NCI-H2107 treated with DMSO at 0.1 percent for 48 hours (cell line): Measurements from ENCODE around the gene ZNF630.
"Not testable (repeated sequence)": the region's sequence is repeated elsewhere in the genome, so short reads cannot be mapped to it uniquely, and the experiment has no call there.

Source experiments
- DNase-seq: peaks from one replicate; lab custom pipeline; 2025; ENCODE audit not compliant: unreplicated experiment; lab: John Stamatoyannopoulos, UW

The ZNF630 gene

GRCh38 chrX:48071064-48071985 is at the start of gene ZNF630:
TSS of gene ZNF630 (minus strand) at chrX:48071640. CDS start at chrX:48066886, 4,754 bp downstream.
- DNase-seq, result peak; percentile 81

GRCh38 chrX:48107717-48108116 is 36.3 kb upstream of the ZNF630 start:
- no peak for DNase-seq

GRCh38 chrX:48102874-48103374 is 31.5 kb upstream of the ZNF630 start:
- DNase-seq, result no peak

- DNase-seq, result no peak
These were observed 30.0 kb upstream of the ZNF630 start for GRCh38 chrX:48101443-48101842.

GRCh38 chrX:48092558-48092957 is 21.1 kb upstream of the ZNF630 start:
- not testable (repeated sequence) for DNase-seq

GRCh38 chrX:48090123-48090522 is 18.7 kb upstream of the ZNF630 start:
- DNase-seq, result no peak

- no peak for DNase-seq
These were observed 14.6 kb upstream of the ZNF630 start for GRCh38 chrX:48086082-48086481.

GRCh38 chrX:48083706-48084105 is 12.3 kb upstream of the ZNF630 start:
- DNase-seq, result no peak

- peak; percentile 14 for DNase-seq
These were observed 11.8 kb upstream of the ZNF630 start for GRCh38 chrX:48083212-48083611.

- no peak for DNase-seq
These were observed 4.9 kb upstream of the ZNF630 start for GRCh38 chrX:48076343-48076742.

- no peak for DNase-seq
These were observed 656 bp upstream of the ZNF630 start for GRCh38 chrX:48071986-48072605.

- no peak for DNase-seq
These were observed 3.1 kb downstream of the ZNF630 start for GRCh38 chrX:48068096-48068887.

- no peak for DNase-seq
These were observed 7.2 kb downstream of the ZNF630 start for GRCh38 chrX:48064261-48064660.

- no peak for DNase-seq
These were observed 12.2 kb downstream of the ZNF630 start for GRCh38 chrX:48059296-48059639.

GRCh38 chrX:48058621-48059295 is 12.7 kb downstream of the ZNF630 start:
- no peak for DNase-seq

GRCh38 chrX:48046846-48047245 is 24.6 kb downstream of the ZNF630 start:
- no peak for DNase-seq

- no peak for DNase-seq
These were observed 25.8 kb downstream of the ZNF630 start for GRCh38 chrX:48045410-48046311.

GRCh38 chrX:48043056-48043455 is 28.4 kb downstream of the ZNF630 start:
- no peak for DNase-seq

GRCh38 chrX:48035891-48036290 is 35.5 kb downstream of the ZNF630 start:
- DNase-seq, result no peak

GRCh38 chrX:48030641-48031173 is 40.7 kb downstream of the ZNF630 start:
- DNase-seq, result not testable (repeated sequence)
